Neuronal stem cell (in vitro differentiated cells): ENCODE data around the gene PON1.

Experiments used
- DNase-seq: peaks from one replicate; pipeline ENCODE4 v3.0.0-alpha.2; 2013; ENCODE audit warnings: low spot score
- H2AFZ ChIP-seq: one replicate; pipeline ENCODE4 v1.6.1; 2013; ENCODE audit warnings: mild to moderate bottlenecking, low read length, inconsistent platforms
- H2AK5ac ChIP-seq: 2 replicates; pipeline ENCODE4 v1.6.1; 2013; ENCODE audit warnings: low read depth, mild to moderate bottlenecking, inconsistent platforms, low read length, moderate library complexity, mixed read lengths
- H2BK120ac ChIP-seq: 2 replicates; pipeline ENCODE4 v1.6.1; 2013; ENCODE audit warnings: low read depth, mild to moderate bottlenecking, inconsistent platforms, low read length, moderate library complexity, mixed read lengths
- H2BK12ac ChIP-seq: one replicate; pipeline ENCODE4 v1.6.1; 2013; ENCODE audit warnings: low read length, inconsistent platforms
- H2BK15ac ChIP-seq: 2 replicates; pipeline ENCODE4 v1.6.1; 2013; ENCODE audit warnings: mild to moderate bottlenecking, low read length, inconsistent platforms, mixed read lengths
- H2BK5ac ChIP-seq: one replicate; pipeline ENCODE4 v1.6.1; 2013; ENCODE audit warnings: inconsistent platforms, mild to moderate bottlenecking, low read length, moderate library complexity
- H3K14ac ChIP-seq: one replicate; pipeline ENCODE4 v1.6.1; 2013; ENCODE audit warnings: low read length, inconsistent platforms
- H3K18ac ChIP-seq: 2 replicates; pipeline ENCODE4 v1.6.1; 2013; ENCODE audit warnings: low read length, inconsistent platforms
- H3K23ac ChIP-seq: 2 replicates; pipeline ENCODE4 v1.6.1; 2013; ENCODE audit warnings: low read depth, mild to moderate bottlenecking, mixed read lengths, low read length, inconsistent platforms; ENCODE audit not compliant: poor library complexity
- H3K27ac ChIP-seq: replicated peaks from 3 replicates; pipeline ENCODE4 v1.5.1; 2013; ENCODE audit warnings: low read length, inconsistent platforms
- H3K27me3 ChIP-seq, 3 experiments: 2 replicates each; pipeline ENCODE4 v1.6.1; 2013; ENCODE audit warnings: low read length in 3 of 3, mild to moderate bottlenecking in 2 of 3, inconsistent platforms in 1 of 3, low read depth in 1 of 3, mixed read lengths in 1 of 3, moderate library complexity in 1 of 3; ENCODE audit not compliant: control insufficient read depth in 3 of 3, insufficient read depth in 3 of 3
- H3K36me3 ChIP-seq, 2 donors: replicated peaks in 1 of 2; 2 replicates each; pipeline ENCODE4 v1.6.1; 2013; ENCODE audit warnings: low read length in 2 of 2; ENCODE audit not compliant: control insufficient read depth in 2 of 2, insufficient read depth in 2 of 2
- H3K4ac ChIP-seq: 2 replicates; pipeline ENCODE4 v1.6.1; 2013; ENCODE audit warnings: inconsistent platforms, mild to moderate bottlenecking, low read length, moderate library complexity
- H3K4me1 ChIP-seq, 2 donors: 1 replicate in 1 of 2; 2 replicates in 1 of 2; pipeline ENCODE4 v1.6.1; 2013; ENCODE audit warnings: low read length in 2 of 2, low read depth in 1 of 2; ENCODE audit not compliant: control insufficient read depth in 2 of 2, insufficient read depth in 1 of 2
- H3K4me2 ChIP-seq: one replicate; pipeline ENCODE4 v1.6.1; 2013; ENCODE audit warnings: mild to moderate bottlenecking, low read length, inconsistent platforms; ENCODE audit not compliant: insufficient read depth, poor library complexity, severe bottlenecking
- H3K4me3 ChIP-seq, 2 donors: 2 replicates each; pipeline ENCODE4 v1.5.1; 2013; ENCODE audit warnings: low read length in 2 of 2, mild to moderate bottlenecking in 2 of 2, inconsistent platforms in 1 of 2, moderate library complexity in 1 of 2
- H3K79me1 ChIP-seq: one replicate; pipeline ENCODE4 v1.6.1; 2013; ENCODE audit warnings: low read depth, mild to moderate bottlenecking, inconsistent platforms, low read length, moderate library complexity
- H3K9ac ChIP-seq: one replicate; pipeline ENCODE4 v1.6.1; 2013; ENCODE audit warnings: mild to moderate bottlenecking, low read depth, low read length, inconsistent platforms; ENCODE audit not compliant: poor library complexity
- H3K9me3 ChIP-seq, 2 donors: replicated peaks in 1 of 2; 2 replicates each; pipeline versions ENCODE3 to v1.6.1; 2013; ENCODE audit warnings: low read length in 2 of 2, mild to moderate bottlenecking in 2 of 2, inconsistent platforms in 1 of 2, low read depth in 1 of 2, mixed read lengths in 1 of 2, moderate library complexity in 1 of 2; ENCODE audit not compliant: control insufficient read depth in 2 of 2, insufficient read depth in 1 of 2
- H4K8ac ChIP-seq: one replicate; pipeline ENCODE4 v1.6.1; 2013; ENCODE audit warnings: low read depth, mild to moderate bottlenecking, inconsistent platforms, low read length, moderate library complexity
- H4K91ac ChIP-seq: one replicate; pipeline ENCODE4 v1.6.1; 2013; ENCODE audit warnings: low read length, low read depth, mild to moderate bottlenecking, inconsistent platforms; ENCODE audit not compliant: poor library complexity
- WGBS, 2 donors: extraction: QIAGEN DNeasy Blood & Tissue Kit; methylation state at CpG; one replicate each; pipeline ENCODE4 v1.1.7; 2013; ENCODE audit warnings: missing lambda C conversion rate in 2 of 2, mixed read lengths in 1 of 2; ENCODE audit not compliant: insufficient read length in 2 of 2, insufficient replicate concordance in 1 of 2; ENCODE audit errors: extremely low coverage in 2 of 2; 5-methylcytosine and 5-hydroxymethylcytosine counted together

PON1 gene

DNA sequence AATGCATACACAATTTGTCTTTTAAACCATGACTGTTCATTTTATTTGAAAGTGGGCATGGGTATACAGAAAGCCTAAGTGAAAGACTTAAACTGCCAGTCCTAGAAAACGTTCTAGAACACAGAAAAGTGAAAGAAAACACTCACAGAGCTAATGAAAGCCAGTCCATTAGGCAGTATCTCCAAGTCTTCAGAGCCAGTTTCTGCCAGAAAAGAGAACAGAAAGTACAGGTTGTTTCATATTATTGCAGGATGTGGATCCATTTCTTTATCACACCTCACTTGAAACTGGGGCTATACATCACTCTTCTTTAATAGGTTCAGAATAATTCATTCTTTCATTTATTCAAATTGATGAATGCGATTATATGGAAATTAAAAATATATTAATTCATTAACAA is 7.7 kb downstream of the PON1 start:
- Histone ChIP-seq H3K14ac (no peak overlapping the region), H2AFZ (no peak overlapping the region), H3K4me1 (peaks cover 0 to 5% of the 10 kb centered on the region in 2 donors), H2BK5ac (no peak overlapping the region), H3K27me3 (no peaks in the 10 kb centered on the region), H4K8ac (no peak overlapping the region), H3K18ac (no peak overlapping the region), H3K23ac (no peak overlapping the region), H3K79me1 (no peaks in the 10 kb centered on the region), H3K27ac (no peak overlapping the region), H2BK15ac (no peak overlapping the region), H4K91ac (no peak overlapping the region), H3K4me3 (no peak overlapping the region), H3K4me2 (no peak overlapping the region), H3K9me3 (no peaks in the 10 kb centered on the region), H3K9ac (no peak overlapping the region), H3K4ac (no peak overlapping the region), H2BK120ac (no peak overlapping the region), H2AK5ac (no peak overlapping the region), H3K36me3 (no peaks in the 10 kb centered on the region), H2BK12ac (no peak overlapping the region)
- DNase-seq = no peak
- no CpG with 5 or more reads among the region's 2 CpGs for WGBS, 2 donors

DNA sequence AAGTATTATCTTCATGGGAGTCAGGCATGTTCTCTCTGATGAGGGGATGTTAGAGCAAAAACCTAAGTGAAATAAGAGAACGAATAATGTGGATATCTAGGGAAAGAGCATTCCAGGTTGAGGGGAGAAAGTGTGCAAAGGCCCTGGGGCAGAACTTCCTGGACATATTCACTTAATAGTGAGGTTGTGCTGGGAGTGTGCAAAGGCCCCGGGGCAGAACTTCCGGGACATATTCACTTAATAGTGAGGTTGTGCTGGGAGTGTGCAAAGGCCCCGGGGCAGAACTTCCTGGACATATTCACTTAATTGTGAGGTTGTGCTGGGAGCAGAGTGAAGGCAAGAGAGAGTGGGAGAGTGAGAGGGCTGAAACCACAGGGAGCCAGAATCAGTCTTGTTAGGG is 11.8 kb downstream of the PON1 start:
- Histone ChIP-seq H3K79me1 (no peaks in the 10 kb centered on the region), H3K36me3 (no peaks in the 10 kb centered on the region), H4K8ac (no peak overlapping the region), H3K4me2 (no peak overlapping the region), H3K27me3 (no peaks in the 10 kb centered on the region), H2AFZ (no peak overlapping the region), H3K23ac (no peak overlapping the region), H2BK5ac (no peak overlapping the region), H4K91ac (no peak overlapping the region), H2BK120ac (no peak overlapping the region), H3K9me3 (no peaks in the 10 kb centered on the region), H2BK12ac (no peak overlapping the region), H3K4me1 (peaks cover 3 to 10% of the 10 kb centered on the region in 2 donors), H3K18ac (no peak overlapping the region), H3K4ac (no peak overlapping the region), H3K4me3 (no peak overlapping the region), H3K27ac (no peak overlapping the region), H2BK15ac (no peak overlapping the region), H3K9ac (no peak overlapping the region), H3K14ac (no peak overlapping the region), H2AK5ac (no peak overlapping the region)
- no peak for DNase-seq
- no CpG with 5 or more reads among the region's 4 CpGs for WGBS, 2 donors

DNA sequence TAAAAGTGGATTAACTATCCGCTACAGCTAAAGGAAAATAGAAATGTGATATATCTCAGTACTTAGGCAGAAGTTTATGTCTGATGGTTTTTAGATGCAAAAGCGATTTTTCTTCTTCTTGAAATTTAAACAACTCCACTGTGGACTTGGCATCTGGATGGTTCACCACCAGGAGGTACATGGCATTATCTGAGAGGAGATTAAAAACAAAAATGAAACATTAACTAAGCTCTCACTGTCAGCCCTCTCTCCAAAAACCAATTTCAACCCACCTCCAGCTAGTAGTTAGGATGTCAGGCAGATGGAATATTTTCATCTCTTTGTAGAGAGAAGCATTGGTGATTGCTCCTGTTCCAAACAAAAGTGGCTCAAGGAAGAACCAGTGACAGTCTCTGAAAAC is 12.9 kb downstream of the PON1 start:
- H3K9me3 ChIP-seq = no peaks in the 10 kb centered on the region
- H3K14ac ChIP-seq = no peak overlapping the region
- no peaks in the 10 kb centered on the region for H3K36me3 ChIP-seq
- no peak overlapping the region for H4K8ac ChIP-seq
- no peak overlapping the region for H2BK5ac ChIP-seq
- H3K79me1 ChIP-seq = no peaks in the 10 kb centered on the region
- H3K4ac ChIP-seq = no peak overlapping the region
- no peak overlapping the region for H2AFZ ChIP-seq
- no peak for DNase-seq
- H3K27ac ChIP-seq = no peak overlapping the region
- no peak overlapping the region for H3K9ac ChIP-seq
- no peak overlapping the region for H2BK120ac ChIP-seq
- peaks cover 3 to 8% of the 10 kb centered on the region in 2 donors for H3K4me1 ChIP-seq
- no peak overlapping the region for H3K18ac ChIP-seq
- H2BK12ac ChIP-seq = no peak overlapping the region
- H3K27me3 ChIP-seq = no peaks in the 10 kb centered on the region
- no peak overlapping the region for H2BK15ac ChIP-seq
- no CpG with 5 or more reads among the region's 2 CpGs for WGBS, 2 donors
- no peak overlapping the region for H4K91ac ChIP-seq
- no peak overlapping the region for H3K23ac ChIP-seq
- H2AK5ac ChIP-seq = no peak overlapping the region
- no peak overlapping the region for H3K4me2 ChIP-seq
- no peak overlapping the region for H3K4me3 ChIP-seq

DNA sequence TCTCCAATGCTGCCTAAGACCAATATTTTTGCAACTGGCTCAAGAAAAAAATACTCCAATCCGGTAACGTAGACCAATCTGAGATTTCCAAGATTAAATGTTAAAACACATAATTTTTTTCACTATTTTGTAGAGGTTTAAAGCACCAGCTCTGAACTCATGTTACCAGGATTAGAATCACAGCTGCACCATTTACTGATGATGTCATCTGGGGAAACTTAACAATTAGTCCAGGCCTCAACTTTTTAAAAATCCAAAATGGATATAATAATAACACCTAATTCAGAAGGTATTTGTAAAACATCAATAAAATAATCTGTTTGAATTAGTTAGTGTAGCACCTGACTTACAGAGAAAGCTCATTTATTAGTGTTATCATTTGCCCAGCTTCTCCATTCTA is 14.4 kb downstream of the PON1 start:
- Histone ChIP-seq H2BK15ac (no peak overlapping the region), H2AFZ (no peak overlapping the region), H3K18ac (no peak overlapping the region), H3K23ac (no peak overlapping the region), H2BK5ac (no peak overlapping the region), H3K27ac (no peak overlapping the region), H3K27me3 (no peaks in the 10 kb centered on the region), H3K9ac (no peak overlapping the region), H3K4ac (no peak overlapping the region), H4K91ac (no peak overlapping the region), H3K4me1 (peaks cover 7 to 8% of the 10 kb centered on the region in 2 donors), H2BK12ac (no peak overlapping the region), H3K36me3 (no peaks in the 10 kb centered on the region), H3K9me3 (no peaks in the 10 kb centered on the region), H4K8ac (no peak overlapping the region), H3K79me1 (no peaks in the 10 kb centered on the region), H3K4me3 (no peak overlapping the region), H3K14ac (no peak overlapping the region), H2AK5ac (no peak overlapping the region), H2BK120ac (no peak overlapping the region), H3K4me2 (no peak overlapping the region)
- no peak for DNase-seq
- WGBS, 2 donors = no CpG with 5 or more reads among the region's 2 CpGs
